Colonic mucosa (tissue), 4 donors: ENCODE results near the gene ACTR1B. TPM values are rescaled to one million over a fixed set of nuclear protein-coding genes. Genes with fewer than 3 reads are reported as not detected.

Source experiments
- DNase-seq: peaks from one replicate; pipeline ENCODE4 v3.0.0-alpha.2; 2020
- H3K27ac ChIP-seq: fragments of 200-600 bp; one replicate; pipeline ENCODE4 v1.8.0; 2021
- H3K27me3 ChIP-seq: fragments of 200-600 bp; one replicate; pipeline ENCODE4 v1.8.0; 2021
- H3K36me3 ChIP-seq: fragments of 200-600 bp; one replicate; pipeline ENCODE4 v1.8.0; 2021
- H3K4me1 ChIP-seq: fragments of 200-600 bp; one replicate; pipeline ENCODE4 v1.8.0; 2021; ENCODE audit warnings: mild to moderate bottlenecking
- H3K4me3 ChIP-seq: fragments of 200-600 bp; one replicate; pipeline ENCODE4 v1.8.0; 2021
- H3K9ac ChIP-seq, 2 donors: one replicate each; pipeline ENCODE4 v1.7.0; 2013; ENCODE audit warnings: control low read depth in 2 of 2, low read depth in 2 of 2, low read length in 2 of 2
- H3K9me3 ChIP-seq: fragments of 200-600 bp; one replicate; pipeline ENCODE4 v1.8.0; 2021
- CTCF ChIP-seq: fragments of 200-600 bp; IDR thresholded peaks from one replicate; pipeline ENCODE4 v1.8.0; 2022; ENCODE audit warnings: antibody characterized with exemption, mild to moderate bottlenecking
- intact Hi-C: fragments of 100-400 bp; cut with DNase I; formaldehyde crosslinking; loops from one replicate; pipeline ENCODE4 v1.14.1; 2022
- total RNA-seq, 2 donors: library from RNA; stranded (reverse); fragmentation: NEBNext Ultra II Directional in 1 of 2; extraction: Animal tissue kit (Norgen Biotek cat#: 25700) in 1 of 2; gene quantifications; one replicate each; pipeline ENCODE4 v1.2.1, GENCODE V29; 2021
- donor health status: healthy.
- donor health status: DM: no; HTN: no; CAD: no.
- donor health status: DM: no; HTN: no; CAD: no.

Gene ACTR1B
- total RNA-seq, 2 donors from 2014 or later: 71.3 to 82.9 TPM

GRCh38 chr2:97707362-97708047, 43.7 kb upstream of the ACTR1B start:
- no peak overlapping the region for H3K27ac ChIP-seq
- H3K9ac ChIP-seq: no peak overlapping the region
- H3K4me1 ChIP-seq: no peaks in the 10 kb centered on the region
- H3K36me3 ChIP-seq: no peaks in the 10 kb centered on the region
- intact Hi-C loops: no loop called here
- H3K9me3 ChIP-seq: no peaks in the 10 kb centered on the region
- no peak overlapping the region for H3K4me3 ChIP-seq
- H3K27me3 ChIP-seq: no peaks in the 10 kb centered on the region
- no peak for TF ChIP-seq CTCF
- DNase-seq: peak; percentile 54

- Histone ChIP-seq H3K9me3 (no peaks in the 10 kb centered on the region), H3K9ac (no peak overlapping the region), H3K4me3 (no peak overlapping the region), H3K4me1 (no peaks in the 10 kb centered on the region), H3K36me3 (no peaks in the 10 kb centered on the region), H3K27me3 (no peaks in the 10 kb centered on the region), H3K27ac (no peak overlapping the region)
- no peak for TF ChIP-seq CTCF
- DNase-seq: no peak
- intact Hi-C loops: no loop called here
Observed at GRCh38 chr2:97706708-97707345, 43.0 kb upstream of the ACTR1B start.

DNA sequence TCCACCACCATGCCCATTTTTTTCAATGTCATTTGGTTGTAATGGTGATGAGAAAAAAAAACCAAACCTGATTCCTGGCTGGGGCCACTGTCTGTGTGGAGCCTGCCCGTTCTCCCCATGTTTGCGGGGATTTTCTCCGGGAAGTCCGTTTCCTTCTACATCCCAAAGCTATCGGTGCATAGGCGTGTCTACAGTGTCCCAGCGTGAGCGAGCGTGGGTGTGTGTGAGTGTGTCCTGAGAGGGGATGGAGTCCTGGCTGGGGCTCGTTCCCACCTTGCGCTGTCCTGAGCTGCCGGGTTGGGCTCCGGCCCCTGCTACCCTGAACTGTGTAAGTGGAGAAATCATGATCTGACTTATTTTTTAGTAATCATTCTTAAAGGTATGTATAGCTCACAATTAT, 42.3 kb upstream of the ACTR1B start:
- Histone ChIP-seq H3K27me3 (no peaks in the 10 kb centered on the region), H3K9ac (no peak overlapping the region), H3K4me1 (no peaks in the 10 kb centered on the region), H3K27ac (no peak overlapping the region), H3K36me3 (no peaks in the 10 kb centered on the region), H3K4me3 (no peak overlapping the region), H3K9me3 (no peaks in the 10 kb centered on the region)
- TF ChIP-seq CTCF: no peak
- intact Hi-C loops: no loop called here
- no peak for DNase-seq

GRCh38 chr2:97704989-97705388, 41.1 kb upstream of the ACTR1B start:
- no peak overlapping the region for H3K9ac ChIP-seq
- H3K27ac ChIP-seq: no peak overlapping the region
- H3K4me3 ChIP-seq: no peak overlapping the region
- intact Hi-C loops: no loop called here
- H3K9me3 ChIP-seq: no peaks in the 10 kb centered on the region
- no peaks in the 10 kb centered on the region for H3K27me3 ChIP-seq
- H3K4me1 ChIP-seq: no peaks in the 10 kb centered on the region
- H3K36me3 ChIP-seq: no peaks in the 10 kb centered on the region
- TF ChIP-seq CTCF: no peak
- no peak for DNase-seq

GRCh38 chr2:97703741-97704140, 39.9 kb upstream of the ACTR1B start:
- Histone ChIP-seq H3K9ac (no peak overlapping the region), H3K36me3 (no peaks in the 10 kb centered on the region), H3K27ac (no peak overlapping the region), H3K4me1 (no peaks in the 10 kb centered on the region), H3K4me3 (no peak overlapping the region), H3K27me3 (no peaks in the 10 kb centered on the region), H3K9me3 (no peaks in the 10 kb centered on the region)
- intact Hi-C loops: no loop called here
- no peak for TF ChIP-seq CTCF
- no peak for DNase-seq
